Type B pancreatic cell (in vitro differentiated cells): ENCODE measurements around the gene RASAL2. TPM values are rescaled to one million over a fixed set of nuclear protein-coding genes. Genes with fewer than 3 reads are reported as not detected.
A peak's percentile ranks its signal among the peaks of the same experiment; 100 is the strongest.

Source experiments
- DNase-seq: peaks from one replicate; pipeline ENCODE4 v3.0.0; 2021; ENCODE audit warnings: mixed read lengths; ENCODE audit not compliant: unreplicated experiment; ENCODE audit errors: extremely low spot score
- H3K27ac Mint-ChIP-seq: 2 replicates; pipeline ENCODE4 v1.8.0; 2021; ENCODE audit warnings: mild to moderate bottlenecking, mixed read lengths
- H3K27me3 Mint-ChIP-seq: 2 replicates; pipeline ENCODE4 v1.8.0; 2021; ENCODE audit warnings: mixed read lengths
- H3K36me3 Mint-ChIP-seq: 2 replicates; pipeline ENCODE4 v1.8.0; 2021; ENCODE audit warnings: mixed read lengths
- H3K4me1 Mint-ChIP-seq: one replicate; pipeline ENCODE4 v1.8.0; 2021; ENCODE audit warnings: mixed read lengths; ENCODE audit not compliant: unreplicated experiment
- H3K4me3 Mint-ChIP-seq: 2 replicates; pipeline ENCODE4 v1.8.0; 2021; ENCODE audit warnings: mild to moderate bottlenecking, mixed read lengths
- H3K9me3 Mint-ChIP-seq: 2 replicates; pipeline ENCODE4 v1.8.0; 2021; ENCODE audit warnings: mixed read lengths
- total RNA-seq: library from RNA; stranded (reverse); gene quantifications from 2 replicates; pipeline ENCODE4 v1.2.1, GENCODE V29; 2021; ENCODE audit warnings: low replicate concordance
- TF ChIP-seq, protein P1 (sequence below): fragments of 200-600 bp; sonication (generic); conservative IDR thresholded peaks from 2 replicates; pipeline ENCODE4 v1.5.0; 2021; ENCODE audit warnings: antibody characterized with exemption, mild to moderate bottlenecking

Gene RASAL2
- total RNA-seq, 1 donor from 2014 or later, result 21.8 TPM

DNA sequence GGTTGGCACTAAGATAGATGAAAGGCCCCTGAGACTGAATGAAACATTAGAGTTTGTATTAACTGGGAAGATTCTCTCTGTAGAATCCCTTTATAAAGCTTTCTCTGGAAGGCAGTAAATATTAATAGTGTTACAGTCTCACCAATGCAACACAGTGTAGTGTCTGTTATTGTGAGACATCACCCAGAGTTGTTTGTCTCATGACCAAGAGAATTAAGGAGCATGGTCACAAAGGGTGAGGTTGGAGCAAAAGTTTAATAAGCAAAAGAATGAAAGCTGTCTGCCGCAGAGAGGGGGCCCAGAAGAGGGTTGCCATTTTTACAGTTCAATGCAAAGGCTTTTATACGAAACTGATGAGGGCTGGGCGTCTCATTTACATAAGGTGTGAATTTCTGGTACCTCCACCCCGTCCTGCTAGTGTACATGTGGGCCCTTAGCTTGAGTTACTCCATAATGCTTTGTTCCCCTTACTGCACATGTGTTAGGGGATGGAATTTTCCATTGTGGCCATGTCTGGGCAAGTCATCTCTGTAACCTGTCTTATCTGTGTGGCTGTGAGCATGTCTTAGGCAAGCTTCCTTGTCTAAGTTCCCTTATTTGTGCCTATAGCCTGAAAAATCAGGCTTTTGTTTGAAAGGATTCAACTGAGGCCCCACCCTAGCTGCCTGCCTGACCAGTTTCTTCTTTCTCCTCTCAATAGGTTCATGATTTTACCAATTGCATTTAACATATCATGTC, 184.1 kb downstream of the RASAL2 start:
- peaks cover 28% of the 10 kb centered on the region for H3K4me1 Mint-ChIP-seq

DNA sequence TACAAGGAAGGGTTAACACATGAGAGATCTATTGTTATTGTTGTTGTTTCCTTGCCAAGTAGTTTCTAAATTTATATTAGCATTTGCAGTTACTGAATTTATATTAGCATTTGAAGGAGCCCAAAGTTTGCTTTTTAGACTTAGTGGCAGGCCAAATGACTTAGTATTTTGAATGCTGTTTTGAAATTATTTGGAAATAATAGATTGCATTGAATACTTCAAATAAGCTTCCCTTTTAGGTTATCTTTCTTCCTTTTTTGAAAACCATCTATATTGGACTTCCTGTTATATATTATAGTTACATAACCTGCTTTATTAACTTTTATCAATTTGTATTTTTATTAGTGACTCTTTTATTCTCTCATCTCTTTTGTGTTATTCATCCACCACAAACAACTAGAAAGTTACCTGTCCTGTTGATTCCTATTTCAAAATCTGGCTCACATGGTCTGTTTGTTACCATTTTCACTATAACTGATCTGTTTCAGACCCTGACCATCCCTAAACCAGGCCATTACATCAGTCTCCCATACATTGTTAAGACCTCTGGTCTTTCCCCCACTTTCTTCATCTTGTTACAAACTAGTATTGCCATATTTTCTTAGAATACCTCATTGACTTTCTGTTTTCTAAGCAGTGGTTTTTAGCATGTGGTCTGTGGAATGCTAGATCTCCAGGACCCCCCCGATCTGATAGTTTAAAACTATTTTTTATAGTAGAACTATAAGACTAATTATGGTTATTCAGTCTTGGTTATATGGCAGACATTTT, 185.2 kb downstream of the RASAL2 start:
- no peak for DNase-seq
- no peaks in the 10 kb centered on the region for H3K27me3 Mint-ChIP-seq
- H3K4me3 Mint-ChIP-seq, result peak overlapping the region; percentile 23
- H3K4me1 Mint-ChIP-seq, result peaks cover 34% of the 10 kb centered on the region
- peaks cover 5% of the 10 kb centered on the region for H3K36me3 Mint-ChIP-seq
- TF ChIP-seq, protein P1, sequence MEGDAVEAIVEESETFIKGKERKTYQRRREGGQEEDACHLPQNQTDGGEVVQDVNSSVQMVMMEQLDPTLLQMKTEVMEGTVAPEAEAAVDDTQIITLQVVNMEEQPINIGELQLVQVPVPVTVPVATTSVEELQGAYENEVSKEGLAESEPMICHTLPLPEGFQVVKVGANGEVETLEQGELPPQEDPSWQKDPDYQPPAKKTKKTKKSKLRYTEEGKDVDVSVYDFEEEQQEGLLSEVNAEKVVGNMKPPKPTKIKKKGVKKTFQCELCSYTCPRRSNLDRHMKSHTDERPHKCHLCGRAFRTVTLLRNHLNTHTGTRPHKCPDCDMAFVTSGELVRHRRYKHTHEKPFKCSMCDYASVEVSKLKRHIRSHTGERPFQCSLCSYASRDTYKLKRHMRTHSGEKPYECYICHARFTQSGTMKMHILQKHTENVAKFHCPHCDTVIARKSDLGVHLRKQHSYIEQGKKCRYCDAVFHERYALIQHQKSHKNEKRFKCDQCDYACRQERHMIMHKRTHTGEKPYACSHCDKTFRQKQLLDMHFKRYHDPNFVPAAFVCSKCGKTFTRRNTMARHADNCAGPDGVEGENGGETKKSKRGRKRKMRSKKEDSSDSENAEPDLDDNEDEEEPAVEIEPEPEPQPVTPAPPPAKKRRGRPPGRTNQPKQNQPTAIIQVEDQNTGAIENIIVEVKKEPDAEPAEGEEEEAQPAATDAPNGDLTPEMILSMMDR, result no peak
- H3K27ac Mint-ChIP-seq, result peak overlapping the region; percentile 78
- peaks cover 12% of the 10 kb centered on the region for H3K9me3 Mint-ChIP-seq

More for the DNA sequence above, 184.1 kb downstream of the RASAL2 start:
- Mint-ChIP-seq H3K4me3 (peak overlapping the region; percentile 24), H3K27me3 (no peaks in the 10 kb centered on the region), H3K36me3 (no peaks in the 10 kb centered on the region), H3K27ac (peak overlapping the region; percentile 67), H3K9me3 (peaks cover 12% of the 10 kb centered on the region)
- DNase-seq, result no peak
- TF ChIP-seq, protein P1, result no peak

DNA sequence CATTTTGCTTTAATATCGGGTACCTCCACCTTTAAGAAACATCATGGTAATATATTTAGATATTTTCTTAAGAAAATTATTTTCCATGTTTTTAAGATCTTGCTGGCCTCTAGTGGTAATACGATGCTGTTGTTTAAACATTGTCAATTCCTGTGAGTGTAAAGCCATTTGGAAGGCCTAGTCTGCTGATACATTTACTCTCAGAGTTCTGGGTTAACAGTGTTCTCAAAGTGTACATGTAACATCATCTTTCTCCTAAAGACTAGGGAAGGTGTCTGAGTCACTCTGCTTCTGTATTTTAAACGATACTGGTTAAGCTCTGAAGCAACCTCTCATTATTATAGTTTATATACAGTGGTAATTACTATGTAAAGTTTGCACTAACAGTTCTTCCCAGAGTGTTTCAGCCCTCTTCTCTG, 189.1 kb downstream of the RASAL2 start:
- TF ChIP-seq, protein P1, result peak; percentile 74
- Mint-ChIP-seq H3K4me3 (no peak overlapping the region), H3K36me3 (peaks cover 11% of the 10 kb centered on the region), H3K9me3 (peaks cover 7% of the 10 kb centered on the region), H3K4me1 (peaks cover 27% of the 10 kb centered on the region), H3K27ac (no peak overlapping the region), H3K27me3 (no peaks in the 10 kb centered on the region)
- DNase-seq, result no peak

DNA sequence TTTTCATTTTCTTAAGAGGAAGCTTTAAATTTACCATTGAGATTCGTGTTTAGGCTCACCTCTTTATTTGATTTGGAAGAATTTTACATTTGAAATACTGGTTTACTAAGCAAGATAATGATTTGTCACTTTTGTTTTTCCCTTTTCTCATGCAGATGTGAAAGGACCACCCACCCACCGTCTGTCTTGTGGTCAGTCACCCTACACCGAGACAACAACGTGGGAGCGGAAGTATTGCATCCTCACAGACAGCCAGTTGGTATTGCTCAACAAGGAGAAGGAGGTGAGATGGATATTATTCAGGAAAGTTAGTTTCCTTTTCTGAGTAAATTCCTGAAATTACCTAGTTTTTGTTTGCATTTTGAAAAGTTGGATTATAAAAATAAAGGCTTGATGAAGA, 189.5 kb downstream of the RASAL2 start:
- TF ChIP-seq, protein P1, result no peak
- H3K9me3 Mint-ChIP-seq, result peaks cover 3% of the 10 kb centered on the region
- H3K4me1 Mint-ChIP-seq, result peaks cover 22% of the 10 kb centered on the region
- no peak overlapping the region for H3K27ac Mint-ChIP-seq
- no peak for DNase-seq
- H3K4me3 Mint-ChIP-seq, result no peak overlapping the region
- H3K27me3 Mint-ChIP-seq, result no peaks in the 10 kb centered on the region
- H3K36me3 Mint-ChIP-seq, result peaks cover 11% of the 10 kb centered on the region

DNA sequence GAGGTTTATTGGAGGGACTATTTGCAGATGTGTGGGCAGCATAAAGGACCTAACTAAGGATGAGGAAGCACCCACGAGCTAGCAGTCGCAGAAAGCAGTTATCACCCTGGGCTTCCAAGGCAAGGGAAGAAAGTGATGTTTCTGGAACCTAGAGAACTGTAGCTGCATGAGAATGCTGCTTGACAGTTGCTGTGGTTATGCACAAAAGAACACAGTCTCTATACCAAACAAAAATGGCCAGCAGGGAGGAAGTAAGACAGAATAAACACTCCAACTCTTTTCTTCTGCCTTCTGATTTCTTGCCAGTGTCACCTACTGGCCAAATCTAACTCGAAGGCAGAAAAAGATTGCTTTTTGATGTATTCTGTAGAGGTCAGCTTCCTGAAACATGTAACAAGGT, 190.2 kb downstream of the RASAL2 start:
- Mint-ChIP-seq H3K27ac (no peak overlapping the region), H3K27me3 (no peaks in the 10 kb centered on the region), H3K36me3 (peaks cover 14% of the 10 kb centered on the region), H3K4me1 (peaks cover 19% of the 10 kb centered on the region), H3K4me3 (no peak overlapping the region), H3K9me3 (no peaks in the 10 kb centered on the region)
- DNase-seq, result no peak
- TF ChIP-seq, protein P1, result no peak
